Prostate gland (tissue), 2 donors: ENCODE data around the gene TMEM248. TPM values are rescaled to one million over a fixed set of nuclear protein-coding genes. Genes with fewer than 3 reads are reported as not detected.

Source experiments
- DNase-seq: peaks from one replicate; pipeline ENCODE4 v3.0.0-alpha.2; 2019; ENCODE audit warnings: low spot score
- H3K27ac ChIP-seq, 2 donors: fragments of 200-600 bp; sonication (generic); 2 replicates each; pipeline ENCODE4 v1.5.1; 2017 to 2019
- H3K27me3 ChIP-seq: fragments of 200-600 bp; sonication (generic); replicated peaks from 2 replicates; pipeline ENCODE4 v1.5.1; 2019; ENCODE audit not compliant: insufficient read depth
- H3K36me3 ChIP-seq, 2 donors: fragments of 200-600 bp; sonication (generic); 1 replicate in 1 of 2; 2 replicates in 1 of 2; pipeline versions ENCODE4 v1.5.1 to v1.8.1; 2017 to 2019
- H3K4me1 ChIP-seq: fragments of 200-600 bp; sonication (generic); replicated peaks from 2 replicates; pipeline ENCODE4 v1.5.1; 2019
- H3K4me3 ChIP-seq, 2 donors: fragments of 200-600 bp; sonication (generic); 2 replicates each; pipeline ENCODE4 v1.5.1; 2017 to 2019
- H3K9me3 ChIP-seq: fragments of 200-600 bp; sonication (generic); 2 replicates; pipeline ENCODE4 v1.5.1; 2017
- POLR2A ChIP-seq: fragments of 450-650 bp; IDR thresholded peaks from one replicate; pipeline ENCODE4 v1.6.1; 2016; ENCODE audit warnings: antibody characterized with exemption, mild to moderate bottlenecking
- POLR2AphosphoS5 ChIP-seq: sonication (generic); formaldehyde crosslinking; IDR thresholded peaks from one replicate; pipeline ENCODE4 v1.6.1; 2017; ENCODE audit warnings: antibody characterized with exemption
- WGBS: methylation state at CpG from one replicate; pipeline ENCODE4 v1.1.5; 2018; 5-methylcytosine and 5-hydroxymethylcytosine counted together
- intact Hi-C: fragments of 100-400 bp; cut with DNase I; formaldehyde crosslinking; loops from one replicate; pipeline ENCODE4 v1.14.2; 2022
- total RNA-seq, 2 donors: library from RNA; depleted of rRNA; stranded (reverse); fragments of >200 nt; gene quantifications; one replicate each; pipeline ENCODE4 v1.1.0, GENCODE V29; 2016
- TF ChIP-seq, protein P1 (sequence below), 4 experiments: fragments of 200-600 bp in 2 of 4; fragments of 450-650 bp in 2 of 4; sonication (generic) in 2 of 4; IDR thresholded peaks; 1 replicate in 3 of 4; 2 replicates in 1 of 4; pipeline ENCODE4 v1.5.1; 2016 to 2019; ENCODE audit warnings: antibody characterized with exemption in 4 of 4, mild to moderate bottlenecking in 2 of 4, moderate library complexity in 2 of 4

The TMEM248 gene
- total RNA-seq, 2 donors from 2014 or later: 125 to 175 TPM

DNA sequence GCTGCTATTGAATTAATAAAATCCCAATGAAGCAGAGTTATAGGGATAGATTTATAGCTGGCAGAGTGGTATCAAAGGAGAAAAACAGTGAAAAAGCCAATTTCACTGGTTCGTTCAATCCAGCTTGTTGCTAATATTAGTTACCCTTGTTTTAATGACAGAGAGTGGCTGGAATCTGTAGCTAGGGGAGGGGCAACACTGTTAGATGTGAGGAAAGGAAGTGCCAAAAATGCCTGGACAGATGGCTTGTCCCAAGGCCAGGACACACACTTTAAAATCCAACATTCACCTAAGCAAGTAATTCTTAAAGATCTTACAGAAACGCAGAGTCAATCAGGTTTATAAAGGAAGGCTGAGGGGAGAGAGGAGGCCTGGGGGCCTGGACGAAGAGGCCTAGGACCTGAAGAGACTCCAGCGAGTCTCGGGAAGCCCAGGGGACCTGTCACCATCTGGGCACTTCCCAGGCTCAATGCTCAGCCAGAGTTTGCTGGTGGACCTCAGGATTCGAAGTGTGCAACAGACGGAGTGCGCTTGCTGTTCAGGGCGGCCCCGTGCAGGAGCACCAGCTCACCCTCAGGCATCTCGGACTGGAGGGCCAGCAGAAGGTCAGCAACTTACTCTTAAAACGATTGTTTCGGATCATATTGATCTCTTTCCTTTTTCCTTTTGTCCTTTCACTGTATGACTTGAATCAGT is 36.7 kb downstream of the TMEM248 start:
- Histone ChIP-seq H3K9me3 (no peaks in the 10 kb centered on the region), H3K27ac (no peak overlapping the region), H3K4me3 (no peak overlapping the region), H3K4me1 (no peaks in the 10 kb centered on the region), H3K36me3 (peaks cover 3 to 5% of the 10 kb centered on the region in 2 donors), H3K27me3 (no peaks in the 10 kb centered on the region)
- 71% methylated on average over 13 of the region's 13 CpGs for WGBS
- intact Hi-C loops: no loop called here
- DNase-seq: no peak
- no peak for TF ChIP-seq POLR2A
- TF ChIP-seq POLR2AphosphoS5: no peak
- TF ChIP-seq, protein P1, sequence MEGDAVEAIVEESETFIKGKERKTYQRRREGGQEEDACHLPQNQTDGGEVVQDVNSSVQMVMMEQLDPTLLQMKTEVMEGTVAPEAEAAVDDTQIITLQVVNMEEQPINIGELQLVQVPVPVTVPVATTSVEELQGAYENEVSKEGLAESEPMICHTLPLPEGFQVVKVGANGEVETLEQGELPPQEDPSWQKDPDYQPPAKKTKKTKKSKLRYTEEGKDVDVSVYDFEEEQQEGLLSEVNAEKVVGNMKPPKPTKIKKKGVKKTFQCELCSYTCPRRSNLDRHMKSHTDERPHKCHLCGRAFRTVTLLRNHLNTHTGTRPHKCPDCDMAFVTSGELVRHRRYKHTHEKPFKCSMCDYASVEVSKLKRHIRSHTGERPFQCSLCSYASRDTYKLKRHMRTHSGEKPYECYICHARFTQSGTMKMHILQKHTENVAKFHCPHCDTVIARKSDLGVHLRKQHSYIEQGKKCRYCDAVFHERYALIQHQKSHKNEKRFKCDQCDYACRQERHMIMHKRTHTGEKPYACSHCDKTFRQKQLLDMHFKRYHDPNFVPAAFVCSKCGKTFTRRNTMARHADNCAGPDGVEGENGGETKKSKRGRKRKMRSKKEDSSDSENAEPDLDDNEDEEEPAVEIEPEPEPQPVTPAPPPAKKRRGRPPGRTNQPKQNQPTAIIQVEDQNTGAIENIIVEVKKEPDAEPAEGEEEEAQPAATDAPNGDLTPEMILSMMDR (IDR thresholded peaks at IDR 0.05): no peak

DNA sequence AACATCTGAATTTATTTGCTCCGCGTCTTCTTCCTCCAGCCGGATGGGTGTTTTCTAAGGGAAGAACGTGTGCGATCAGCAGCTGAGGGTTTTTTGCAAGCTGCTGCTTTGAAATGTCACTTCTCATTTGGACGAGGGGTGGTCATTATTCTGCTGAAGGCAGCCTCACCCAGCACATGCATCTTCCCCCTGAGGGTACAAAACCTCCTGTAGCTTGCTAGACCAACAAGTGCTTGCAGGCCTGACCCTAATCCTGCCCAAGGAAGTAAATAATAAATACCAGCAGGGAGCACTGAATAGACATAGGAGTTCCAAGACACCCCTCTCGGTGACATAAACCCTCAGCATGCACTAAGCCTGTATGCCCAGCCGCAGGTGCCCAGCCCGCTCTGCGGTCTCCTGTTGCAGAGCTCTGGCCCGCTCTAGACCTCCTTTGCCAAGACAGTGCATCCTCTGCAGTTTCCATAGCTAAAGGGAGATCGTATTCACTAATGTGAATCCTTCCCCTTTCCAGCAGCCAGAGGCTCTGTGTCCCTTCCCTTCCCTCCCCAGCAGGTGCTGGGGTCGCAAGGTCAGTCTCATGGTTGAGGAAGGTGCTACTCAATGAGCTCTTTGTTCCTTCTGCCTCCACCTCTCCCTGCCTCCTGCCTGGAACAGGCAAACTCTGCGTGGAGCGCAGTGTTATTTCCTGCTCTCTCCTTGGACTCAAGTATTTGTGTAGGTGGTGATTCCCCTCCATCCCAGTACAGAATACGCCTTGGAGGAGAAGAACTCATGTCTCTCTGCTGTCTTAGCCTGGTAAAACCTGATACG is 37.7 kb downstream of the TMEM248 start:
- no peak for DNase-seq
- H3K27me3 ChIP-seq: no peaks in the 10 kb centered on the region
- peaks cover 3 to 5% of the 10 kb centered on the region in 2 donors for H3K36me3 ChIP-seq
- TF ChIP-seq POLR2A (no peak), POLR2AphosphoS5 (no peak)
- TF ChIP-seq, protein P1 (IDR thresholded peaks at IDR 0.05): no peak
- 83% methylated on average over 17 of the region's 17 CpGs for WGBS
- no peak overlapping the region for H3K27ac ChIP-seq
- no peaks in the 10 kb centered on the region for H3K4me1 ChIP-seq
- intact Hi-C loops: no loop called here
- no peaks in the 10 kb centered on the region for H3K9me3 ChIP-seq
- H3K4me3 ChIP-seq: no peak overlapping the region

DNA sequence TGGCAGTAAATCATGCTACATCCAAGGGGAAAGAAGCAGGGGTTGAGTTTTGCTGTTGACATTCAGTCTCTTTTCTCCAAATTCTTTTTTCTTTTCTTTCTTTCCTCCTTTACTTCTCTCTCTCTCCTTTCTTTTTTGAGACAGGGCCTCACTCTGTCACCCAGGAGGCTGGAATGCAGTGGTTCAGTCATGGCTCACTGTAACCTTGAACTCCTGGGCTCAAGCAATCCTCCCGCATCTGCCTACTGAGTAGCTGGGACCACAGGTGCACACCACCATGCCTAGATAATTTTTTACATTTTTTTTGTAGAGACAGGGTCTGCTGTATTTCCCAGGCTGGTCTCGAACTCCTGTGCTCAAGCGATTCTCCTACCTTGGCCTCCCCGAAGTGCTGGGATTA is 39.2 kb downstream of the TMEM248 start:
- intact Hi-C loops: no loop called here
- no peaks in the 10 kb centered on the region for H3K27me3 ChIP-seq
- no peaks in the 10 kb centered on the region for H3K9me3 ChIP-seq
- no peaks in the 10 kb centered on the region for H3K4me1 ChIP-seq
- 96% methylated on average over 4 of the region's 4 CpGs for WGBS
- peaks cover 3 to 5% of the 10 kb centered on the region in 2 donors for H3K36me3 ChIP-seq
- no peak for DNase-seq
- TF ChIP-seq POLR2A (no peak), POLR2AphosphoS5 (no peak)
- TF ChIP-seq, protein P1 (IDR thresholded peaks at IDR 0.05): no peak
- H3K4me3 ChIP-seq: no peak overlapping the region
- no peak overlapping the region for H3K27ac ChIP-seq

DNA sequence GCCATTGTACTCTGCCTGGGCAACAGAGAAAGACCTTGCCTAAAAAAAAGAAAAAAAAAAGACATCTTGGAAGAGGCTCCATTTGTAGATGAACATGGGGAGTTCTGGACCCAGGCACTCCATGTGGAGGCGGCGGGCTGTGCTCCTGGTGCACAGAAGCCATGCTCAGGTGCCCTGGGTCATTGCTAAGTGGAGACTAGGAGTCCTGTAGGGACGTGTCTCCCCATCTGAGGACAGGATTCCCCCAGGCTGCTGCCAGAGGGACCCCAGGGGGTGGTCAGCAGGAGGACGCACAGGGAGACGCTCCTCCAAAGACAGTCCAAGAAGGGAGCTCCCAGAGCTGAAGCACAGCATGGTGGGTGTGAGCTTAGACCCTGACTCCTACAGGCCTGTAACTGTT is 40.1 kb downstream of the TMEM248 start:
- no peak for DNase-seq
- TF ChIP-seq, protein P1 (IDR thresholded peaks at IDR 0.05): no peak
- TF ChIP-seq POLR2AphosphoS5 (no peak), POLR2A (no peak)
- Histone ChIP-seq H3K4me1 (no peaks in the 10 kb centered on the region), H3K9me3 (no peaks in the 10 kb centered on the region), H3K27ac (no peak overlapping the region), H3K27me3 (no peaks in the 10 kb centered on the region), H3K36me3 (peaks cover 0 to 3% of the 10 kb centered on the region in 2 donors), H3K4me3 (no peak overlapping the region)
- intact Hi-C loops: no loop called here
- WGBS: 93% methylated on average over 5 of the region's 5 CpGs
